ENCODE data around the gene KBTBD4.

DNA sequence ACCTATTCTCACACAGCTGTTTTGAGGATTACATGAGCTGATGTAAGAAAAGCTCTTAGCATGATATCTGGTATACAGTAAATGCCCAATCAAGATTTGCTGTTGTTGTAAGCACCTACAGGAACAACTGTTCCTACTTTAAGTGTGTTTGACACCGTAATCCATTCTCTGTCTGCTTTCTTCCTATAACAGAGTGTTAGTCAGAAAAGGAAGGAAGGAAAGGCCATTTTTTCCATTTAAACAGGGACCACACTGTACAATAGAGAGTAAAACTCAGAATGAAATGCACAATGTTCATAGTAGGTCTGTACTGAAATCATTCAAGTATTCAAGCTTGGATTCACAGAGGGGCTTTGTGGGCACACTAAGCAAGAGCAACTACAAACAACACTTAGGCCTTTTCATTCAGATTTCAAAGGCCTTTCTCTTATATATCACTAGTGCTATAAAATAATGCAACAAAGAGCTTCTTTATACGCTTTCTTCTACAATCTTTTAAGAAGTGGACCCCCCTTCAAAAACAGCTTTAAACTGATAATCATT is 42.1 kb upstream of the KBTBD4 start:
- TF ChIP-seq CTCF (IDR thresholded peaks at IDR 0.05) (no peak), POLR2A (IDR thresholded peaks at IDR 0.05) (no peak), EP300 (IDR thresholded peaks at IDR 0.05) (no peak)

Measured in suprapubic skin (tissue), 3 donors.